Measurements from ENCODE around the gene FARP1.

The FARP1 gene

DNA sequence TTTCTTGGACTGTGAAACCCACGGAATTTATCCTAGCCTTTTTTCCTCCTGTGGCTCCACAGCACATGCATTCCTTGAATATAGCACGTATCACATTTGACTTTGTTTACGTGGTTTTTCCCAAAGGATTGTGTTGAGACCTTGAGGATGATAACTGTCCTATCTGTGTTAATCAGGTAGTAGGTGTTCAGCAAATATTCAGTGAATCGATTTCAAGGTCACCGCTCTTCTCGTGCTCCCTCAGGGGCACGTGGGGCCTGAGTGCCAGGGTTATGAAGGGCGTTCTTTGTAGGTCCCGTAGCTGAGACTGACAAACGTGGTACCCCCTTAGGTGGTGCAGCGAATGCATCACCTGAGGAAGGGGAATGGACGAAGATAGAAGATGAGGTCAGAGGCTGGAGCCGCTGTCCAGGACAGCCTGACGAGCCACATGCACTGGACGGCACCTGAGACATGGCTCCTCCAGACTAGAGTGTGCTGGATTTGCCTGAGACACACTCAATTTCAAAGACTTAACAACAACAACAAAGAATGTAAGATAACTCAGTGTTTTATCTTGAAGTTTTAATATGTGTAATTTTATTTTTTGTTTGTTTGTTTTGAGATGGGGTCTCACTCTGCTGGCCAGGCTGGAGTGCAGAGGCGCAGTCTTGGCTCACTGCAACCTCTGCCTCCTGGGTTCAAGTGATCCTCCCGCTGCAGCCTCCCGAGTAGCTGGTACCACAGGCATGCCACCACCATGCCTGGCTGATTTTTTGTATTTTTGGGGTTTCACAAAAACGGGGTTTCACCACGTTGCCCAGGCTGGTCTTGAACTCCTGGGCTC, 165.4 kb downstream of the FARP1 start:
- no peak for DNase-seq (ENCODE audit: low read depth in 2 of 2)

DNA sequence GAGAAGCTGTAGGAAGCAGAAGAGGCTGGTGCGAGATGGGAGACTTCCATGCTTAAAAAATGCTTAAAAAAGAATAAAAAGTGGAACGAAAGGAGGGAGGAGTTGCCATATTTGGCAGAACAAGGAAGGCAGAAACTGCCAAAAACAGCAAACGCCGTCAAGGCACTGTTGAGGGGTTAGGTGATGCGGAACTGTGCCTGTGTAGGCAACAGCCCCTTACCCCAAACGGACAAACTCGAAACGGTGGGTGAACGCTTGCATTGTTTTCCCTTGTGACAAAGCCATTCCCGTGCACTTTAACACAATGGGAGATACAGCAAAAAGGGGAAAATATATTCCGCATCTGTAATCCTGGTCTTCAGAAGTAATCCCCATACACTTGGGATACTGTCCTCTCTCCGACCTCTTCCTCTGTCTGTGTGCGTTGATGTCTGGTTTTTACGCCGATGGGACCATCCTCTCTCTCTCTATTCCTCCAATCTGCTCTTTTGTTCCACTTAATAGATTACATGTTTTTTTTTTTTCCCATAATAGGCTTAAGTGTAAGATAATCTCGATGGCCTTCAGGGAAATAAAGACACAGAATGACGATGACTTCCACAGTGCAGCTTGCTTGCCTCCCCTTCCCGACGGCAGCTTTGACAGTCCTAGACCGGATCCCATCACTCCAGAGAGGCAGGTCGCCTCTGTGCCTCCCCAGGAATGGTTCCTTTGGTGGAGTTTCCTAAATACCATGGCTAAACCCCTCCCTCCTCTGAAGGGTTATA, 166.9 kb downstream of the FARP1 start:
- DNase-seq (ENCODE audit: low read depth in 2 of 2), result no peak

DNA sequence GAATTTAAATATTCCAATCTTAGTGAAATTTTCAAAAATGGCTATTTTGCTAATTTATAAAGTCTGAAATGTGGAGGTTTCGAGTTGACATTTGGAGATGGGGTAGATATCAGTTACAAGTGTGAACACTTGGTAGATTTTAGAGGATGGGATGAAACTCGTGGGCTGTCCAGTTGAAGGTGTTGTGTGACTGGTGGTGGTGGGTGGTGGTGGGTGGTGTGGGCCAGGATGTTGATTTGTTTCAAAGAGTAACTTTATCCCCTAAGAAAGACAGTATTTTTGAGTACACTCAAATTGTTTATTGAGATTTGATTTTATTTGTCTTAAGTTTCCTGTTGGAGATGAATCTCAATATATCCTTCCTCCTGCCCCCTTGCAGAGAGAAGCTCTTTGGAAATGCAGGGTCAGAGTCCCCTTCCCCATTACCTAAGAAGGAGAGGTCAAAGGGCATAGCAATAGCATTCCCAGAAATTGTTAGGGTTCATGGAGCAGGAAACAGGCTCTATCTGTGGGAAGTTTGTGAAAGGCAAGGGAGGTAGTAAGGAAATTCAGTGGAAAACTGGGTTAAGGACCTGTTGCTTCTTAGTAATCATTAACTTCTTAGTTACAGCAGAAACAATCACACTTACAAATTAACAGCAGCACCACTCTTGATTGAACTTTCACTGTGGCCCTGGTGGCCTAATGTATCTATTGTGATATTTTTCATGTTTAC, 167.7 kb downstream of the FARP1 start:
- DNase-seq (ENCODE audit: low read depth in 2 of 2), result no peak

DNA sequence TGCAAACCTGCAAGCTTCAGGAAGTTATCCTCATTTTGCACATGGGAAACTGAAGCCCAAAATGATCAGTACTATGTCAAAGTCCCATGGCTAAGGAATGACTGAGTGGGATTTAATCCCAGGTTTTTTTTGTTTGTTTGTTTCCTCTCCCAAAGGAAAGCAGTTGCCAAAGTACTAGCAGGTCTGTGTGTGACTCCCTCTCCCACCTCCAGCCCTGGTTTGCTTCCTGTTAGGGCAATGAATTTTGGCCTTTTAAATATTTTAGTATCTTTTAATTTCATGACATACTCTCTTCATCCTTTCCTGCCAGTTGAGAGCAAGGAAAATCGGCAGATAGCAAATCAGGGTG, 168.3 kb downstream of the FARP1 start:
- no peak for DNase-seq (ENCODE audit: low read depth in 2 of 2)

DNA sequence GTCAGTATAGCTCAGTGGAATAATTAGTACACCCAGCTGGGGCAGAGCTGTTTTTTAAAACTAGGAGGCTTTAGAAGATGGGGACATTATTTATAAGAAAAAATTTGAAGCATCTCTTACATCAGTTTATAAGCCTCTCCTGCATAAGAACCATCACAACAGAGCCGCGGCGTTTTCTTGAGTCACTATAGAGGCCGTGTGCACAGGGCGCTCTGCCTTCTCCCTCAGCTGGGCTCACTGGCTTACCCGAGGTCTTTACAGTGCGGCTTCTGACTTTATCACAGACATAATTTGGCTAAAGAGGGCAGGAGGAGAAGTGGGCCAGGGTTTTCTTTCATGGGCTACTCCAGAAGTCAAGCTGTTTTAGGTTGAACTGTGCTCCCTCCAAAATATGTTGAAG, 169.7 kb downstream of the FARP1 start:
- no peak for DNase-seq (ENCODE audit: low read depth in 2 of 2)

DNA sequence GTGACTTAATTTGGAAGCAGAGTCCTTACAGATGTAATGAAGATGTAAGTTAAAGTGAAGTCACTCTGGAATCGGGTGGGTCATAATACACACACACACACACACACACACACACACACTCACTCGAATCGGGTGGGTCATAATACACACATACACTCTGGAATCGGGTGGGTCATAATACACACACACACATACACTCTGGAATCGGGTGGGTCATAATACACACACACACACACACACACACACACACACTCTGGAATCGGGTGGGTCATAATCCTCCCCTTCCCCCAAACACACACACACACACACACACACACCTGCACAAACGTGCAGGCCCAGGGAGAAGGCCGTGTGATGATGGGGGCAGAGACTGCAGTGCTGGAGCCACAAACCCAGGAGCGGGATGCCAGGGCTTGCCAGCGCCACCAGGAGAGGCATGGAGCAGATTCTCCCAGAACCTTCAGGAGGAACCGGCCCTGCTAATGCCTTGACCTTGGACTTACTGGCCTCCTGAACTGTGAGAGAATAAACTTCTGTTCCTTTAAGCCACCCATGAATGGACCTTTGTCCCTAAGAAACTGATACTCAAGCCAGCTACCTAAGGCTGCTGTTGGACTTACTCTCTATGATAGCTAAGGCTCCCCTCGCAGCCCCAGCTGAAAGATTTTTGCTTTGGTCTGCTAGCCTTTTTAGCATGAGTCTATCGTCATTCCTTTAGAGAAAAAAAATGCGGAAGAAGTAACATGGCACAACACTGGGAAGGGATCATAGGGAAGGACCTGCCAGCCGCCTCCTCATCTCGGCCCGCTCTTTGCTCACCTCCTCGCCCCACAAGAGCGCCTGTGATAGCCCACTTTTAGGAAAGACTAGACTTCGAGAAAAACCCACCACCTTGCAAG, 170.4 kb downstream of the FARP1 start:
- no peak for DNase-seq (ENCODE audit: low read depth in 2 of 2)

DNA sequence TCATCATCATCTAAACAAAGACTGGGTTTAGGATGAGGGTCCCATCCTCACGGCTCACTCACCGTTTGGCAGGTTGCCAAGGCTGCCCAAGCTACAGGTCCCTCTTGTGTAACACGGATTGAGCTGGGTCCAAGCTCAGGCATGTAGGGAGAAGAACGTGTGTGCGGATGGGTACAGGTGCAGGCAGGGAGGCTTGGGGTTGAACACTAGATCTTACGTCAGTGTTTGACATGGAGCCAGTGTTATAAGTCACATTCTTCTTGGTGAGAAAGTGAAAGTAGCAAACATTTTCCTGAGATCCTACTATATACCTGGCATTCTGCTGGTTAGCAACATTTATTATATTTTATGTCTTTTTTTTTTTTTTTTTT, 171.0 kb downstream of the FARP1 start:
- DNase-seq (ENCODE audit: low read depth in 2 of 2), result no peak

DNA sequence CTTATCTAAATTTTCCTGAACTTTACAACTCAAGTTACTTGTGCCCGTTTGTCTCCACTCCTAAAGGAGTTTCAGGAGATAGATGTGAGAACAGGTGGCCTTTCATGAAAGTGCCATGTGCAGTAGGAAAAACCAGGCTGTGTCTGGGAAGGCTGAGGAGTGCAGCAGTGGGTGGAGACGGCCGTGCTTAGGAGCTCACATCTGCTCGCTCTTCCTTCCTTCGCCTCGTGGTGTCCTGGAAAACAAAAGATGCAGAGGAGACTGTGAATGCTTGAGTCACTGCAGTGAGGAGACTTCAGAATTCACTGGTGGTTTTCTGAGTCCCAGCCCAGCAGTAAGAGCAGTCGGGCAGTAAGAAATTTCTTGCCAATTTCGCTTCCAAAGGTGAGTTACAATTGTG, 172.6 kb downstream of the FARP1 start:
- DNase-seq (ENCODE audit: low read depth in 2 of 2), result no peak

DNA sequence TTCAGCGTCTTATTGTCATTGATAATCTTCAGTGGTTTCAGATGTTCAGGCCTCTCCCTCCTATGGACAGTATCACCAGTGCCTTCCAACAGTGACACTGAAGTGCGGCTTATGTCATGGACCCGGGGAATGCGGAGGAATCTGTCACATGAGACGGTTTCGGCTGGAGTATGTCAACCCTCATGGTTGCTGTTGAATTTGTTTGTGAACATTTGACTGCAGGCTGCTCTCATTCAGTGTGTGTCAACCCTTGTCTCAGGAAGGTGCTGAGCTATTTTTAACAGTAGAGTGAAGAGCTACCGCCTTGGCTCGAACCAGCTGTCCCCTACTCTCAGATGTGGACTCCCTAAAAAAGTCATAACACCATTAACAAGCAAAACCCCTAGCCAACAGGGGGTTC, 173.0 kb downstream of the FARP1 start:
- DNase-seq (ENCODE audit: low read depth in 2 of 2), result no peak

DNA sequence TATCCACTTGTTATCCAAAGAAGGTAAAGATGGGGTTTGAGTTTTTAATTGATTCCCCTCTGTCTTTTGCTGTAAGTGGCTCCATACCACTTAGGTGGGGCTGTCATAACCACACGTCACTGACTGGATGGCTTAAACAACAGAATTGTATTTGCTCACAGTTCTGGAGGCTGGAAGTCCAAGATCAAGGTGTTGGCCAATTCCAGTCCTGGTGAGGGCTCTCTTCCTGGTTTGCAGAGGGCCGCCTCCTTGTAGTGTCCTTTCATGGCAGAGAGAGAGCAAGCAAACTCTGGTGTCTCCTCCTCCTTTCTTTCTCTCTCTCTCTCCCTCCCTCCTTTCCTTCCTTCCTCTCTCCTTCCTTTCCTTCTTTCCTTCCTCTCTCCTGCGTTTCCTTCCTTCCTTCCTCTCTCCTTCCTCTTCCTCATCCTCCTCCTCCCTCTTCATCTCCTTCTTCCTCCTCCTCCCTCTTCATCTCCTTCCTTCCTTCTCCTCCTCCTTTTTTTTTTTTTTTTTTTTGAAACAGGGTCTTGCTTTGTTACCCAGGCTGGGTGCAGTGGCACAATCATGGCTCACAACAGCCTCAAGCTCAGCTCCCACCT, 174.8 kb downstream of the FARP1 start:
- DNase-seq (ENCODE audit: low read depth in 2 of 2), result no peak

DNA sequence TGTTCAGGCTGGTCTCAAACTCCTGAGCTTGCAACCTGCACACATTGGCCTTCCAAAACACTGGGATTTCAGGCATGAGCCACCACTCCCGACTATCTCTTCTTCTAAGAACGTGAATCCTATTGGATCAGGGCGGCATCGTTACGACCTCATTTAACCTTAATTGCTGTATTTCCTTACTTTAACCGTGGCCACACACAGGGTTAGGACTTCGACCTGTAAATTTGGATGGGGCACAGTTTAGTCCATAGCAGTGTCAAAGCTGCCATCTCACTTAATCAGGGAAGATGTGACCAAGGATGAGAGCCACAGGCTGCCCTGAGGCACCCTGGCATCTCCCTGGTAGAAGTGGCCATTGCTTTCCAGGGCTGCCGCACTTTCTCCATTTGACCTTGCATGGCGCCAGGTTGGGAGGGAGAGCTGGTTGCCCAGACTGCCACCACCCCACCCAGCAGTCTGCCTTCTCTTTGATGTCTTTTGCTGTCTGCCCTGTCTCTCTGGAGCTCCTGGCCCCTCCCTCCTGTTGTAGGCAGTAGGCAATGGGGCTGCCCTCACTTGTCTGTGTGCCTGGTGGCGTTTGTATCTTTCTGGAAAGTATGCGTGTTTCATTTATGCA, 175.5 kb downstream of the FARP1 start:
- no peak for DNase-seq (ENCODE audit: low read depth in 2 of 2)

DNA sequence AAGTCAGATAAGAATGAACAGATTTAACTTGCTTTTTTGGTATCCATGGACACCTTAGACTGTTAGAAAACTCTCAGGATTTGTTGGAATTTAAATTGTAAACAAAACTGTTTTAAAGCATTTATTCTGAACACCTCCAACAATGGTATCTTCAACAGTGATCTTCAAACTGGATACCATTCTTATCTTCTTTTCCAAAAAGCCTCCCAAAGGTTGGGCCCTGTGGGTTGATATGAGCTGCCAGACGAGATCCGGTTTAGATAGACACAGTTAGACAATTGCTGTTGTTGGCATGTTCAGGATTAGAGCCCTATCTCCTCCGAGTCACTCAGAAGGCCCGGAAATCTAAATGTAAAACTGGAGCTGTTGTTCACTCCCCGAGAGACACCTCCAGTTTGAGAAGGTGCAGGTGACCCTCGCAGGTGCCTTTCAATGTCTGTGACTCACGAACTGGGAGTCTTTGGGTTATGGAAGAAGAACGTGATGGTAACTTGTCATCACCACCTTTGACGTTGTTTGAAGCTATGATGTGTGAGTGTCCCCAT, 177.7 kb downstream of the FARP1 start:
- no peak for DNase-seq (ENCODE audit: low read depth in 2 of 2)

DNA sequence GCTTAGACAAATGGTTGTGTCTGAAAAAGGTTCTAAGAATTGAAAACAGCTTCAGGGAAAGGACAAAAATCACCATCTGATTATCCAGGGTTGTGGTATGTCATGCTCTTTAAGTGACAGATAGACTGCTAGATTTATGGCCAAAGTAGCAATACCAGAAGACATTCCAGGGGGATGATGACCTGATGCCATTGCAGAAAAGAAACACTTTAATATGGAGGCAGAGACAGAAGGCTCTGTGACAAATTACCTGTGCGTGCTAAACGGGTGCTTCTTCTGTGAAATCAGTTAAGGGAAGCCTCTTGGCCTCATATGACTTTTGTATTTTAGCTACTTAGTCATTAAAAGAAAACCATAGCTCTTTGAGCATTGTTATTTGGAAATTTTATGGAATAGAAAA, 178.5 kb downstream of the FARP1 start:
- no peak for DNase-seq (ENCODE audit: low read depth in 2 of 2)

DNA sequence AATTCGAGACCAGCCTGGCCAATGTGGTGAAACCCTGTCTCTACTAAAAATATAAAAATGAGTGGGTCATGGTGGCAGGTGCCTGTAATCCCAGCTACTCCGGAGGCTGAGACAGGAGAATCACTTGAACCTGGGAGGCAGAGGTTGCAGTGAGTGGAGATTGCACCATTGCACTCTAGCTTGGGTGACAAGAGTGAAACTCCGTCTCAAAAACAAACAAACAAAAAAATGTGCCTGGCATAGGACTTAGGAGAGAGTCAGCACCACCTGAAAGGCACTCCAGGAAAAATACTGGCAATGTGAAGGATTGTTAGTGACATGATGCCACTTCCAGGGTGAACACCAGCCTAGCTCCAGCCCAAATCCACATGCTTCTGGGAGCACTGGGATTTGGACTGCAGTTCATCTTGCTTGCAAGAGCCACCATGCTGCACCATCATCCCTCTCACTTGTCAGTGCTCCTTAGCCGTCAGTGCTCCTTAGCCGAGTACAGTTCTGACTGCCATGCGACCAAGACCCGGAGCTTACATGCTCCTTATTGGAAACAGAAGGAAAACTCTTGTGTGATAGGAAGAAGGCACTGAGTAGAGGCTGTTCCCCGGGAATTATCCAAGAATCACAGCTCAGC, 179.3 kb downstream of the FARP1 start:
- DNase-seq (ENCODE audit: low read depth in 2 of 2), result no peak

DNA sequence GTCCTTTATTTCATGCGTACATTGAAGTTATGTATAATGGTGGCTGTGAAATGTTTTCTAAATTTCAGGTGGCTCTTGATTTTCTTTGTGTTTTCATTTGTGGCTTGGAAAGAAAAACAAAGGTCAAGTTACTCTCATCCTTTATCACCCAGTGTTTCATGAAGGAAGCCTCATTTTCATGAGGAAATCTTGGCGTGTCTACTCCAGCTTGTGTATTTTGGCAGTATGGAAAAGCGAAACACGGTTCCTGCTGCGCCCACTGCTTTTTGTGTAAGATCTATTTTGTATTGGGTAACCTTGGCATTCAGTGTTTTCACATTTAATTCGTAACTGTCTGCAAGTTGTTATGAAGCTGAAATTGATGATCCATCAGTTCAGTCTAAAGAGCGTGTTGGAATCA, 181.2 kb downstream of the FARP1 start:
- DNase-seq (ENCODE audit: low read depth in 2 of 2), result no peak

DNA sequence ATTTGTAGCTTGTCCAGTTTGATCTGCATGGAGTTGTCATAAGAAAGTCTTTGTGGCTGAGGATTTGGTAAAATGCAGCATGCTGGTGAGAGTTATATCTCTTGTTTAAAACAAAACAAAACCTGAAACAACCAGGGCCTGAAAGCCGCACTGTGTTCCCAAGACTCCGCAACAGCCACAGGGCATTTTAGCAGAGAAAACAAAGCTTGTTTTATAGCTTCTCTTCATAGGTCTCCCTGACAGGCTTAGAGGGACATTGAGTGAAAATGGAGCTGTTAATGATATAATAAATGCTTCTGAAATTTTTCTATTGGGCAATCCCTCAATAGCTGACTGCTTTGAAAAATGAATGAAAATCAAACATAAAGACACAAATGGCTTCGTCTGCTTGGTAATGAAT, 182.8 kb downstream of the FARP1 start:
- DNase-seq (ENCODE audit: low read depth in 2 of 2), result no peak

DNA sequence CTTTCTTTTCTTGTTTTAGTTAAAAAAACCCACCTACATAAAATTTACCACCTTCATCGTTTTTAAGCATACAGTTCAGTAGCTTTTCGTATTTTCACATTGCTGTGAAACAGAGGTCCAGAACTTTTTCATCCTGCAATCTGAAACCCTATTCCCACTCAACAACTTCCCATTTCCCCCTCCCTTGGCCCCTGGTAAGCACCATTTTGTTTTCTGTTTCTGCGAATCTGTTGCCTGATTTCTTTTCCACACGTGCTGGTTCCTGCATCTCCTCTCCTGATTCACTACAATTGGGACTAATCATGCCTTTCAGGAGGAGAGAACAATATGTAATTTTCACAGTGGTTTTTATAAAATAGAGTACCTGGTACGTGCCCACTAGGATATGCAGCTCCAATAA, 183.4 kb downstream of the FARP1 start:
- no peak for DNase-seq (ENCODE audit: low read depth in 2 of 2)

DNA sequence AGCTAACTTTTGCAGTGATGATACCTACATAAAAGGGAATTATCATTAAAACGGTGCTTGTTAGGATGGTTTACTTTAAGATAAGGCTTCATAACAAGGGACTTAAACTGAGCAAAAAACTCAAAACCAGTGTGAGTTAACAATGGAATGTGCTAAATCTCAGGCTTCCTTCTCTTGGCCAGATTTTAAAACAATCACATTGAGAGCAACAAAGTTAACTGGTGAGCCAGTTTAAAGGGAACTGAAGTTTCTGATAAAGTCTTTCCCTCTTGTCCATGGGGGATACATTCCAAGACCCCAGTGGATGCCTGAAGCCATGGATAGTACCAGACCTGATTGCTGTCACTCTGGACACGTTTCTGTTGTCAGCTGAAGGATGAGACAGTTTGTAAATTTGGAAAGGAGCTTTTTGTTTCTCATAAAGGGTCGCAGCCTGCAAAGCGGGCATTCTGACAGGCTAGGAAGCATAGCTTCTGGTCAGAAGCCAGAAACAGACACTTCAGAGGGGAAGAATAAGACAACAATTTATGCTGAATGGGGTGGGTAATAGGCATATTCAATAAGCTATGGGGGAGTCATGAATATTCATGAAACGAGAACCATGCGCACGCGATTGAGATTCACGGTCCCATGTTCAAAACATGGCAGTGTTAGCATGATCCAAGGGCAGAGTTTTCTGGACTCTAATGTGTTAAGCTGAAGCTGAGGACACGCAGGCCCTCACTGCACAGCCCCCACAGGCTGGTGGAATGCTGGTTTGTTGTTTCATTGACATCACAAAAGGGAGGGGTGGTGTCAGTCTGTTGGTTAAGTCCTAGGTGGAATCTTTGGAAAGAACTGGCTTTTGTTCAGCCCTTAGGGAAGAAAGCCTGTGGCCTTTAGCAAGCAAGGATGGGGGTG, 184.7 kb downstream of the FARP1 start:
- no peak for DNase-seq (ENCODE audit: low read depth in 2 of 2)

DNA sequence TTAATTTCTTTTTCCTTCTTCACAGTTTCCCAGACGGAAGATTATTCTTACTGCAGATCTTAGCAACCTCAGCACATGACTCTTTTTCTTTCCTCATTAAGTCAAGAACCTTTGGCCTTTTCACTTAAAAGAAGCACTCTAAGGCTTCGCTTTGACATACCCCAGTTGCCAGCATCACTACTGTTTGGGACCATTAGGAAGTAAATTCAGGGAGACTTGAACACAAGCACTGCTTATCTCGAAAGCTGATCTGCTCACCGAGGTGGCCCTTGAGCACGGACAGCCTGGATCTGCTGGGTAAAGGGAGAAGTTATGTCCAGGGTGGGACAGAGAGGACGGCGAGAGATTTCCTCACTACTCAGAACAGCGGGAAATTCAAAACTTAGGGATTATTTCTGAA, 185.6 kb downstream of the FARP1 start:
- no peak for DNase-seq (ENCODE audit: low read depth in 2 of 2)

Measured in stimulated activated CD4-positive, alpha-beta T cell treated with anti-CD3 and anti-CD28 coated beads, Interleukin-4, amount 100 ng/mL, for 48 hours (primary cell).